Esophagus squamous epithelium (tissue), 4 donors: Measurements from ENCODE around the gene FBXW2.

ENCODE experiments used
- CTCF ChIP-seq, 6 experiments: fragments of 450-650 bp in 4 of 6; fragments of 200-600 bp in 2 of 6; sonication (generic) in 2 of 6; IDR thresholded peaks; one replicate each; pipeline ENCODE4 v1.5.1; 2016 to 2019; ENCODE audit warnings: antibody characterized with exemption in 6 of 6, mild to moderate bottlenecking in 4 of 6, moderate library complexity in 4 of 6
- POLR2A ChIP-seq, 4 donors: fragments of 450-650 bp; IDR thresholded peaks; one replicate each; pipeline ENCODE4 v1.6.1; 2017; ENCODE audit warnings: antibody characterized with exemption in 4 of 4, mild to moderate bottlenecking in 4 of 4, moderate library complexity in 3 of 4

GRCh38 chr9:120740132-120740531 is 53.1 kb downstream of the FBXW2 start:
- no peak for TF ChIP-seq CTCF (IDR thresholded peaks at IDR 0.05)
- no peak for TF ChIP-seq POLR2A (IDR thresholded peaks at IDR 0.05)
